Stimulated activated naive CD8-positive, alpha-beta T cell treated with anti-CD3 and anti-CD28 coated beads, Interleukin-15, amount 100 ng/mL, for 72 hours (primary cell): ENCODE results near the gene LPIN3.
"Not testable (repeated sequence)": the region's sequence is repeated elsewhere in the genome, so short reads cannot be mapped to it uniquely, and the experiment has no call there.

ENCODE experiments used
- ATAC-seq: fragments of 150-1000 bp; cut with Tn5 transposase; 2 replicates; pipeline ENCODE4 v1.10.0; 2021; ENCODE audit warnings: mild to moderate bottlenecking, moderate library complexity
- DNase-seq, 2 donors: peaks; one replicate each; pipeline ENCODE4 v3.0.0; 2021 to 2022
- H3K27ac Mint-ChIP-seq, 2 donors: one replicate each; pipeline ENCODE4 v1.8.0; 2022; ENCODE audit warnings: mild to moderate bottlenecking in 2 of 2, mixed read lengths in 2 of 2, moderate library complexity in 2 of 2
- H3K27me3 Mint-ChIP-seq: one replicate; pipeline ENCODE4 v1.8.0; 2022; ENCODE audit warnings: mixed read lengths
- H3K4me1 Mint-ChIP-seq: one replicate; pipeline ENCODE4 v1.8.0; 2022; ENCODE audit warnings: mild to moderate bottlenecking, mixed read lengths
- H3K4me3 Mint-ChIP-seq, 2 donors: one replicate each; pipeline ENCODE4 v1.8.0; 2022; ENCODE audit warnings: mild to moderate bottlenecking in 2 of 2, mixed read lengths in 2 of 2, moderate library complexity in 1 of 2
- H3K9me3 Mint-ChIP-seq, 2 donors: one replicate each; pipeline ENCODE4 v1.8.0; 2022; ENCODE audit warnings: mixed read lengths in 2 of 2

The LPIN3 gene

GRCh38 chr20:41340327-41341055 is at the start of gene LPIN3:
Gene LPIN3 (plus strand): TSS chr20:41340821. CDS start chr20:41345804, 4,983 bp downstream.
- Mint-ChIP-seq H3K9me3 (no peaks in the 10 kb centered on the region), H3K4me1 (peaks cover 13% of the 10 kb centered on the region), H3K4me3 (peak within 1 kb of the TSS; percentile 80 to 92), H3K27ac (peak within 1 kb of the TSS; percentile 27 to 38), H3K27me3 (peaks cover 21% of the 10 kb centered on the region)
- peak; percentile 33 to 51 for DNase-seq
- ATAC-seq: peak; percentile 72

GRCh38 chr20:41293269-41294037 is 47.2 kb upstream of the LPIN3 start:
- no peak for DNase-seq
- Mint-ChIP-seq H3K27me3 (no peaks in the 10 kb centered on the region), H3K27ac (no peak overlapping the region), H3K4me1 (peaks cover 6% of the 10 kb centered on the region), H3K9me3 (no peaks in the 10 kb centered on the region), H3K4me3 (no peak overlapping the region)
- ATAC-seq: no peak

GRCh38 chr20:41299899-41300298 is 40.7 kb upstream of the LPIN3 start:
- no peak overlapping the region for H3K27ac Mint-ChIP-seq
- H3K4me3 Mint-ChIP-seq: no peak overlapping the region
- H3K4me1 Mint-ChIP-seq: peaks cover 6% of the 10 kb centered on the region
- ATAC-seq (no peak), DNase-seq (no peak)
- no peaks in the 10 kb centered on the region for H3K27me3 Mint-ChIP-seq
- H3K9me3 Mint-ChIP-seq: no peaks in the 10 kb centered on the region

- no peak overlapping the region for H3K27ac Mint-ChIP-seq
- H3K4me1 Mint-ChIP-seq: peaks cover 6% of the 10 kb centered on the region
- no peak for ATAC-seq
- H3K9me3 Mint-ChIP-seq: no peaks in the 10 kb centered on the region
- no peaks in the 10 kb centered on the region for H3K27me3 Mint-ChIP-seq
- no peak overlapping the region for H3K4me3 Mint-ChIP-seq
- DNase-seq: no peak
Measured at GRCh38 chr20:41300383-41300782, 40.2 kb upstream of the LPIN3 start.

- Mint-ChIP-seq H3K4me1 (peaks cover 6% of the 10 kb centered on the region), H3K9me3 (no peaks in the 10 kb centered on the region), H3K27ac (no peak overlapping the region), H3K27me3 (no peaks in the 10 kb centered on the region), H3K4me3 (no peak overlapping the region)
- DNase-seq: no peak
- no peak for ATAC-seq
Measured at GRCh38 chr20:41300886-41301285, 39.7 kb upstream of the LPIN3 start.

GRCh38 chr20:41304002-41304401 is 36.6 kb upstream of the LPIN3 start:
- no peaks in the 10 kb centered on the region for H3K9me3 Mint-ChIP-seq
- H3K27me3 Mint-ChIP-seq: no peaks in the 10 kb centered on the region
- ATAC-seq (no peak), DNase-seq (no peak)
- no peak overlapping the region for H3K4me3 Mint-ChIP-seq
- no peak overlapping the region for H3K27ac Mint-ChIP-seq
- H3K4me1 Mint-ChIP-seq: peaks cover 12% of the 10 kb centered on the region

GRCh38 chr20:41304424-41305079 is 36.1 kb upstream of the LPIN3 start:
- Mint-ChIP-seq H3K9me3 (no peaks in the 10 kb centered on the region), H3K4me1 (peaks cover 14% of the 10 kb centered on the region), H3K4me3 (no peak overlapping the region), H3K27me3 (no peaks in the 10 kb centered on the region), H3K27ac (no peak overlapping the region)
- ATAC-seq (no peak), DNase-seq (no peak)

- DNase-seq (no peak), ATAC-seq (no peak)
- no peak overlapping the region for H3K27ac Mint-ChIP-seq
- H3K4me1 Mint-ChIP-seq: peaks cover 21% of the 10 kb centered on the region
- no peak overlapping the region for H3K4me3 Mint-ChIP-seq
- H3K27me3 Mint-ChIP-seq: no peaks in the 10 kb centered on the region
- H3K9me3 Mint-ChIP-seq: no peaks in the 10 kb centered on the region
Measured at GRCh38 chr20:41306061-41306727, 34.4 kb upstream of the LPIN3 start.

GRCh38 chr20:41307021-41307420 is 33.6 kb upstream of the LPIN3 start:
- DNase-seq: no peak
- Mint-ChIP-seq H3K9me3 (no peaks in the 10 kb centered on the region), H3K27me3 (no peaks in the 10 kb centered on the region), H3K4me1 (peaks cover 21% of the 10 kb centered on the region), H3K4me3 (no peak overlapping the region), H3K27ac (no peak overlapping the region)
- ATAC-seq: no peak

GRCh38 chr20:41308290-41308711 is 32.3 kb upstream of the LPIN3 start:
- H3K9me3 Mint-ChIP-seq: no peaks in the 10 kb centered on the region
- DNase-seq: no peak
- H3K27ac Mint-ChIP-seq: no peak overlapping the region
- peaks cover 21% of the 10 kb centered on the region for H3K4me1 Mint-ChIP-seq
- H3K27me3 Mint-ChIP-seq: no peaks in the 10 kb centered on the region
- H3K4me3 Mint-ChIP-seq: no peak overlapping the region
- no peak for ATAC-seq

GRCh38 chr20:41308726-41309413 is 31.8 kb upstream of the LPIN3 start:
- DNase-seq: no peak
- H3K27me3 Mint-ChIP-seq: no peaks in the 10 kb centered on the region

GRCh38 chr20:41309817-41310216 is 30.8 kb upstream of the LPIN3 start:
- Mint-ChIP-seq H3K27ac (peak overlapping the region in 1 of 2 donors; percentile 24), H3K9me3 (no peaks in the 10 kb centered on the region), H3K4me1 (peaks cover 24% of the 10 kb centered on the region), H3K27me3 (no peaks in the 10 kb centered on the region), H3K4me3 (no peak overlapping the region)
- no peak for ATAC-seq
- no peak for DNase-seq

More at GRCh38 chr20:41308726-41309413, 31.8 kb upstream of the LPIN3 start:
- H3K4me1 Mint-ChIP-seq: peaks cover 21% of the 10 kb centered on the region
- H3K9me3 Mint-ChIP-seq: no peaks in the 10 kb centered on the region
- ATAC-seq: no peak
- no peak overlapping the region for H3K27ac Mint-ChIP-seq
- no peak overlapping the region for H3K4me3 Mint-ChIP-seq

- ATAC-seq, H3K9me3 Mint-ChIP-seq, H3K27ac Mint-ChIP-seq, DNase-seq, H3K4me3 Mint-ChIP-seq, H3K27me3 Mint-ChIP-seq: not testable (repeated sequence)
- H3K4me1 Mint-ChIP-seq: peaks cover 39% of the 10 kb centered on the region
Measured at GRCh38 chr20:41312009-41312408, 28.6 kb upstream of the LPIN3 start.

GRCh38 chr20:41314386-41314785 is 26.2 kb upstream of the LPIN3 start:
- Mint-ChIP-seq H3K9me3 (no peaks in the 10 kb centered on the region), H3K27ac (no peak overlapping the region), H3K4me1 (peaks cover 41% of the 10 kb centered on the region)

GRCh38 chr20:41316051-41316450 is 24.6 kb upstream of the LPIN3 start:
- no peak for ATAC-seq
- peaks cover 7% of the 10 kb centered on the region for H3K27me3 Mint-ChIP-seq
- H3K4me1 Mint-ChIP-seq: peaks cover 42% of the 10 kb centered on the region
- no peaks in the 10 kb centered on the region for H3K9me3 Mint-ChIP-seq
- peak overlapping the region; percentile 92 for H3K4me3 Mint-ChIP-seq
- DNase-seq: no peak
- no peak overlapping the region for H3K27ac Mint-ChIP-seq

More at GRCh38 chr20:41314386-41314785, 26.2 kb upstream of the LPIN3 start:
- Mint-ChIP-seq H3K4me3 (no peak overlapping the region), H3K27me3 (peaks cover 4% of the 10 kb centered on the region)
- ATAC-seq (no peak), DNase-seq (no peak)
